Osteoblast (primary cell): ENCODE data around the gene SEC61B. TPM values are rescaled to one million over a fixed set of nuclear protein-coding genes. Genes with fewer than 3 reads are reported as not detected.

Source experiments
- DNase-seq: peaks from one replicate; pipeline ENCODE4 v3.0.0; 2011; ENCODE audit warnings: low spot score, mixed read lengths; ENCODE audit not compliant: insufficient read length; ENCODE audit errors: missing footprints
- H2AFZ ChIP-seq: 2 replicates; pipeline ENCODE4 v1.6.0; 2011; ENCODE audit warnings: mild to moderate bottlenecking, low read length
- H3K27ac ChIP-seq: 2 replicates; pipeline ENCODE4 v1.5.1; 2011; ENCODE audit warnings: mild to moderate bottlenecking, low read depth, low read length, moderate library complexity
- H3K27me3 ChIP-seq: 2 replicates; pipeline ENCODE4 v1.6.0; 2012; ENCODE audit warnings: mild to moderate bottlenecking, control low read depth, inconsistent platforms, low read length, moderate library complexity; ENCODE audit not compliant: insufficient read depth
- H3K36me3 ChIP-seq: 2 replicates; pipeline ENCODE4 v1.5.1; 2011; ENCODE audit warnings: mild to moderate bottlenecking, low read length, control low read depth, moderate library complexity; ENCODE audit not compliant: insufficient read depth
- H3K4me1 ChIP-seq: 2 replicates; pipeline ENCODE4 v1.5.1; 2011; ENCODE audit warnings: mild to moderate bottlenecking, low read length, control low read depth, moderate library complexity; ENCODE audit not compliant: insufficient read depth
- H3K4me2 ChIP-seq: 2 replicates; pipeline ENCODE4 v1.6.0; 2011; ENCODE audit warnings: mild to moderate bottlenecking, low read length; ENCODE audit not compliant: insufficient read depth
- H3K4me3 ChIP-seq: fragments of 200-600 bp; sonication (generic); 3 replicates; pipeline ENCODE4 v1.5.1; 2012; ENCODE audit warnings: mild to moderate bottlenecking, low read length, inconsistent platforms; ENCODE audit not compliant: insufficient read depth
- H3K79me2 ChIP-seq: 2 replicates; pipeline ENCODE4 v1.6.0; 2012; ENCODE audit warnings: mild to moderate bottlenecking, low read length, control low read depth, inconsistent platforms; ENCODE audit not compliant: insufficient read depth
- H3K9me3 ChIP-seq: 2 replicates; pipeline ENCODE4 v1.5.1; 2011; ENCODE audit warnings: low read depth, low read length, control low read depth
- H4K20me1 ChIP-seq: 2 replicates; pipeline ENCODE4 v1.6.0; 2012; ENCODE audit warnings: mild to moderate bottlenecking, low read length, control low read depth; ENCODE audit not compliant: insufficient read depth
- CTCF ChIP-seq: IDR thresholded peaks from 2 replicates; pipeline ENCODE4 v1.5.1; 2011; ENCODE audit warnings: mild to moderate bottlenecking, low read depth, low read length, moderate library complexity; ENCODE audit errors: extremely low read depth
- total RNA-seq: library from RNA; depleted of rRNA; stranded (reverse); fragments of >200 nt; gene quantifications from 2 replicates; pipeline ENCODE4 v1.2.3, GENCODE V29; 2012

Gene SEC61B
- total RNA-seq, 1 donor: 73.1 TPM

GRCh38 chr9:99257723-99258389 is 35.8 kb downstream of the SEC61B start:
- H2AFZ ChIP-seq: no peak overlapping the region
- no peaks in the 10 kb centered on the region for H3K9me3 ChIP-seq

GRCh38 chr9:99259231-99259918 is 37.3 kb downstream of the SEC61B start:
- H3K9me3 ChIP-seq: no peaks in the 10 kb centered on the region
- DNase-seq: no peak
- no peaks in the 10 kb centered on the region for H4K20me1 ChIP-seq
- H3K27me3 ChIP-seq: no peaks in the 10 kb centered on the region
- H3K36me3 ChIP-seq: no peaks in the 10 kb centered on the region
- H3K4me1 ChIP-seq: peaks cover 9% of the 10 kb centered on the region
- peak overlapping the region; percentile 96 for H2AFZ ChIP-seq
- H3K27ac ChIP-seq: peak overlapping the region; percentile 13
- H3K4me2 ChIP-seq: peak overlapping the region; percentile 82
- peak overlapping the region; percentile 67 for H3K4me3 ChIP-seq
- TF ChIP-seq CTCF: no peak
- H3K79me2 ChIP-seq: no peaks in the 10 kb centered on the region

More at GRCh38 chr9:99257723-99258389, 35.8 kb downstream of the SEC61B start:
- H3K36me3 ChIP-seq: no peaks in the 10 kb centered on the region
- H3K79me2 ChIP-seq: no peaks in the 10 kb centered on the region
- H3K4me1 ChIP-seq: peaks cover 9% of the 10 kb centered on the region
- H3K27me3 ChIP-seq: no peaks in the 10 kb centered on the region
- no peaks in the 10 kb centered on the region for H4K20me1 ChIP-seq
- no peak for DNase-seq
- H3K4me3 ChIP-seq: no peak overlapping the region
- H3K27ac ChIP-seq: no peak overlapping the region
- no peak overlapping the region for H3K4me2 ChIP-seq
- TF ChIP-seq CTCF: no peak

- H4K20me1 ChIP-seq: no peaks in the 10 kb centered on the region
- no peak overlapping the region for H3K4me2 ChIP-seq
- no peaks in the 10 kb centered on the region for H3K27me3 ChIP-seq
- no peaks in the 10 kb centered on the region for H3K79me2 ChIP-seq
- no peak for TF ChIP-seq CTCF
- DNase-seq: no peak
- peaks cover 15% of the 10 kb centered on the region for H3K4me1 ChIP-seq
- H3K9me3 ChIP-seq: no peaks in the 10 kb centered on the region
- H2AFZ ChIP-seq: no peak overlapping the region
- no peak overlapping the region for H3K4me3 ChIP-seq
- no peak overlapping the region for H3K27ac ChIP-seq
- no peaks in the 10 kb centered on the region for H3K36me3 ChIP-seq
Observed at GRCh38 chr9:99261923-99262322, 39.8 kb downstream of the SEC61B start.

GRCh38 chr9:99262949-99263418 is 40.9 kb downstream of the SEC61B start:
- Histone ChIP-seq H3K4me1 (peaks cover 15% of the 10 kb centered on the region), H2AFZ (no peak overlapping the region), H3K79me2 (no peaks in the 10 kb centered on the region), H3K4me2 (no peak overlapping the region), H4K20me1 (no peaks in the 10 kb centered on the region), H3K4me3 (no peak overlapping the region), H3K27ac (no peak overlapping the region), H3K27me3 (no peaks in the 10 kb centered on the region), H3K9me3 (no peaks in the 10 kb centered on the region), H3K36me3 (no peaks in the 10 kb centered on the region)
- DNase-seq: no peak
- TF ChIP-seq CTCF: no peak
